Mesothelial cell of epicardium (in vitro differentiated cells): ENCODE data around the gene PPT1. TPM values are rescaled to one million over a fixed set of nuclear protein-coding genes. Genes with fewer than 3 reads are reported as not detected.
"Not testable (repeated sequence)": the region's sequence is repeated elsewhere in the genome, so short reads cannot be mapped to it uniquely, and the experiment has no call there.

ENCODE experiments used
- DNase-seq, 2 experiments: peaks; one replicate each; pipeline ENCODE4 v3.0.0; 2021; ENCODE audit warnings: low spot score in 2 of 2; ENCODE audit not compliant: unreplicated experiment in 2 of 2
- H3K27ac Mint-ChIP-seq: 2 replicates; pipeline ENCODE4 v1.8.0; 2021; ENCODE audit warnings: mixed read lengths
- H3K27me3 Mint-ChIP-seq: 2 replicates; pipeline ENCODE4 v1.8.0; 2021; ENCODE audit warnings: low read depth, mixed read lengths
- H3K36me3 Mint-ChIP-seq: 2 replicates; pipeline ENCODE4 v1.8.0; 2021; ENCODE audit warnings: mixed read lengths
- H3K4me1 Mint-ChIP-seq: 2 replicates; pipeline ENCODE4 v1.8.0; 2021; ENCODE audit warnings: mixed read lengths
- H3K4me3 Mint-ChIP-seq: 2 replicates; pipeline ENCODE4 v1.8.0; 2021; ENCODE audit warnings: mild to moderate bottlenecking, moderate library complexity, mixed read lengths
- H3K9me3 Mint-ChIP-seq: 2 replicates; pipeline ENCODE4 v1.8.0; 2021; ENCODE audit warnings: mixed read lengths
- total RNA-seq: library from RNA; stranded (reverse); gene quantifications from 3 replicates; pipeline ENCODE4 v1.2.1, GENCODE V29; 2021
- TF ChIP-seq, protein P1 (sequence below): fragments of 200-600 bp; sonication (generic); IDR thresholded peaks from one replicate; pipeline ENCODE4 v1.5.0; 2021; ENCODE audit warnings: antibody characterized with exemption; ENCODE audit not compliant: unreplicated experiment

The PPT1 gene
- total RNA-seq, 1 donor from 2014 or later, result 81.8 TPM

DNA sequence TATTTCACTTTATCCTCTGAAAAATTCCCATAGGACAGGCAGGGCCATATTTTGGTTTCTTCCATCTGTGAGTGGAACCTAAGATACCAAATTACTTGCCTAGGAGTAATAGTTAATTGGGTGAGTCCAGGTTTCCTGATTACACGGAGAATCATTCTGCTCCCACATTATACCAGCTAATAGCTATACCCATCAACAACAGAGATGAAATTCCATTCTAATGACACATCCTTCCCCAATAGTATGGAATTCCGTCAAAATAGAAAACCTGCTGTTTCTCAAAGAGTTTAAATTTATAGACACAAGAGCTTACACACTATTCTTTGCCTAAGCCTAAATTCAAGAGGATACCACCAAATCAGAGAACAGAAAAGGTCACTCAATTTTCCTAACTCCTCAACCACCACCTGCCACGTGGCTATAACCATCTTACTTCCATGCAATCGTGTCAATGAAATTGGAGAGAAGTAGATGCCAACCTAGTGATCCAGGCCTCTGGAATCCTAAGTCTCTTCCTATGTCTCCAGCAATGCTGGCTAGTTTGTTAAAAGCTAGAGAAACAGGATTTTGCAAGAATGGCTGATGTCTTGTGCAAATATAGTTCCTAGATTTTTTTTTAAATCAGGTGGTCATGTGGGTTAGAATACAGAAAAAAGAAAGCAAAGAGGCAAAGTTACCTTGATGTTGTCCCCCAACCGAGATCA is 6.2 kb downstream of the PPT1 start:
- H3K4me3 Mint-ChIP-seq, result no peak overlapping the region
- H3K27me3 Mint-ChIP-seq, result no peaks in the 10 kb centered on the region
- no peaks in the 10 kb centered on the region for H3K4me1 Mint-ChIP-seq
- H3K27ac Mint-ChIP-seq, result no peak overlapping the region
- TF ChIP-seq, protein P1, sequence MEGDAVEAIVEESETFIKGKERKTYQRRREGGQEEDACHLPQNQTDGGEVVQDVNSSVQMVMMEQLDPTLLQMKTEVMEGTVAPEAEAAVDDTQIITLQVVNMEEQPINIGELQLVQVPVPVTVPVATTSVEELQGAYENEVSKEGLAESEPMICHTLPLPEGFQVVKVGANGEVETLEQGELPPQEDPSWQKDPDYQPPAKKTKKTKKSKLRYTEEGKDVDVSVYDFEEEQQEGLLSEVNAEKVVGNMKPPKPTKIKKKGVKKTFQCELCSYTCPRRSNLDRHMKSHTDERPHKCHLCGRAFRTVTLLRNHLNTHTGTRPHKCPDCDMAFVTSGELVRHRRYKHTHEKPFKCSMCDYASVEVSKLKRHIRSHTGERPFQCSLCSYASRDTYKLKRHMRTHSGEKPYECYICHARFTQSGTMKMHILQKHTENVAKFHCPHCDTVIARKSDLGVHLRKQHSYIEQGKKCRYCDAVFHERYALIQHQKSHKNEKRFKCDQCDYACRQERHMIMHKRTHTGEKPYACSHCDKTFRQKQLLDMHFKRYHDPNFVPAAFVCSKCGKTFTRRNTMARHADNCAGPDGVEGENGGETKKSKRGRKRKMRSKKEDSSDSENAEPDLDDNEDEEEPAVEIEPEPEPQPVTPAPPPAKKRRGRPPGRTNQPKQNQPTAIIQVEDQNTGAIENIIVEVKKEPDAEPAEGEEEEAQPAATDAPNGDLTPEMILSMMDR, result no peak
- no peaks in the 10 kb centered on the region for H3K9me3 Mint-ChIP-seq
- H3K36me3 Mint-ChIP-seq, result peaks cover 33% of the 10 kb centered on the region
- no peak for DNase-seq

DNA sequence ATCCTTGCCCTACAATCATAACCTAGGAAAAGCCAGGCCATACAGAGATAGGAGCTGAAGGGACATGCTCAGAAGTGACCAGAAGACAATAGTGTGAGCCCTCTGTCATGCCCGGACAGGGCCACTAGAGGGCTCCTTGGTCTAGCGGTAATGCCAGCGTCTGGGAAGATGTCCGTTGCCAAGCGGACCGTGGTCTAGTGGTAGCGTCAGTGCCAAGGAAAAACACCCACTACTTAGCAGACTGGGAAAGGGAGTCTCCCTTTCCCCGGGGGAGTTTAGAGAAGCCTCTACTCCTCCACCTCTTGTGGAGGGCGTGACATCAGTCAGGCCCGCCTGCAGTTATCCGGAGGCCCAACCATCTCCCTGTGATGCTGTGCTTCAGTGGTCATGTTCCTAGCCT is 12.3 kb downstream of the PPT1 start:
- not testable (repeated sequence) for H3K27ac Mint-ChIP-seq
- TF ChIP-seq, protein P1, result peak; percentile 73

DNA sequence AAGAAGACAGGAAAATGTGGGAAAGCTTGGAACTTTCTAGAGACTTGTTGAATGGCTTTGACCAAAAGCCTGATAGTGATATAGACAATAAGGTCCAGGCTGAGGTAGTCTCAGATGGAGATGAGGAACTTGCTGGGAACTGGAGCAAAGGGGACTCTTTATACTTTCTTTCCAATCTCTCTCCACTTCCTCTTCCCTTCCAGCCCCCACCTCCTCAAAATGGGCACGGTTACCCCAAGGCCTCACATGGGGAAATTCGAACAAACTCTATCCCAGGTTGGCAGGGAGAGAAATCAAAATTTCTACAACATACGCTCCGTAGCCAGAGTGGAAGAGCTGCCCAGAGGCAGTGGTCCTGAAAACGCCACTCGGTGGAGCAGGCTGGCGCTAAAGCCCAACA is 15.2 kb downstream of the PPT1 start:
- Mint-ChIP-seq H3K9me3 (no peaks in the 10 kb centered on the region), H3K36me3 (peaks cover 34% of the 10 kb centered on the region), H3K27me3 (no peaks in the 10 kb centered on the region), H3K4me3 (no peak overlapping the region), H3K27ac (no peak overlapping the region), H3K4me1 (no peaks in the 10 kb centered on the region)
- TF ChIP-seq, protein P1, result no peak
- no peak for DNase-seq

More for the DNA sequence above, 12.3 kb downstream of the PPT1 start:
- H3K27me3 Mint-ChIP-seq, H3K4me1 Mint-ChIP-seq, H3K4me3 Mint-ChIP-seq, H3K9me3 Mint-ChIP-seq: not testable (repeated sequence)
- DNase-seq, result peak; percentile 43 to 77
- H3K36me3 Mint-ChIP-seq, result peaks cover 37% of the 10 kb centered on the region

DNA sequence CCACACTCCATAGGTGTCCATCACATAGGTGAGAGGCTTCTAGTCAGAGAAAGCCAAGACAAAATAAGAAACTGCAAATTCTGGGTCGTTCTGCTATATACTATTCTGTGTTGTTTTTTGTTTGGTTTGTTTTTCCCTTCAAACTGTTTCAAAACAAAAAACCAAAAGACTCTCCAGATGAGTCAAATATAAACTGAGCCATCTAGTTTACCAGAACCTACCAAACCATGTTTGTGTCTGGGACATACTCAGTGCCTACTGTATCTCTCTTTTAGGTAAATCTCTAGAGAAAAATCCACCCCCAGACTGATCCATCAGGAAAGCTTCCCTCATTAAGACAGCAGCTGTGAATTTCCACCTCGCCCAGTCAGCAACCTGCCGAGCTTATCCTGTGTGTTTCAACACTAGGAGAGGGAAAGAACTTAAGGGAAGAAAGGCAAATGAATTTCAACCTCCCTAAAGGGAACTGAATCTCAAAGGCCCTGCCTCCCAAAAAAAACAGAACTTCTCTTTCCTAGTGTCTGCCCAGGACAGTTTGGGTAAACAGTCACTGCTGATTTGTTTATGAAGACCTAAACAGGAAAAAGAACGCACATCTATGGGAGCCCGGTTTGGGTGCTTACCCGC is 17.2 kb downstream of the PPT1 start:
- no peak overlapping the region for H3K27ac Mint-ChIP-seq
- TF ChIP-seq, protein P1, result no peak

DNA sequence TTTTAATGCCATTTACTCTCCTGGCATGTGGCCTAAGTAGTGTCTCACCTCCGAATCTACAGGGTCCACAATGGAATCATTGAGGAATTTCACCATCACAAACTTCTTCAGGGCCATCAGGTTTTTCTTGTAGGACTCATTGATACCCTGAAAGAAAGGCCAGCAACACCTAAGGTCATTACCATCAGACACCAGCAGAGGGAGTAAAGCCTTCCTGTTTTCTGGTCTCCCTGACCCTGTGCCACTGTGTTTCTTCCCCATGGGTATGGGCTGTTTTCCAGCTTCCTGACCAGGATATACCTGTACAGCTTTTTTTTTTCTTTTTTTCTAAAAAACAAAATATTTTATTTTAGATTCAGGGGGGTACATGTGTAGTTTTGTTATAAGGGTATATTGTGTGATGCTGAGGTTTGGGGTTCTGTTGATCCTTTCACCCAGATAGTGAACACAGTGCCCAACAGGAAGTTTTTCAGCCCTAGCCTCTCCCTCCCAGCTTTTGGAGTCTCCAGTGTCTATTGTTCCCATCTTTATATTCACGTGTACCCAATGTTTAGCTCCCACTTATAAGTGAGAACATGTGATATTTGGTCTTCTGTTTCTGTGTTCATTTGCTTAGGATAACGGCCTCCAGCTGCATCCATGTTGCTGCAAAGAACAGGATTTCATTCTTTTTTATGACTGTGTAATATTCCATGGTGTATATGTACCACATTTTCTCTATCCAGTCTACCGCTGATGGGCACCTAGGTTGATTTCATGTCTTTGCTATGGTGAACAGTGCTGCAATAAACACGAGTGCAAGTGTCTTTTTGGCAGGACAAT is 18.3 kb downstream of the PPT1 start:
- Mint-ChIP-seq H3K4me3 (no peak overlapping the region), H3K27ac (no peak overlapping the region), H3K36me3 (peaks cover 30% of the 10 kb centered on the region), H3K9me3 (no peaks in the 10 kb centered on the region), H3K4me1 (no peaks in the 10 kb centered on the region), H3K27me3 (no peaks in the 10 kb centered on the region)
- DNase-seq, result peak in 1 of 2 experiments; percentile 47
- TF ChIP-seq, protein P1, result peak; percentile 72

More for the DNA sequence above, 17.2 kb downstream of the PPT1 start:
- no peak for DNase-seq
- no peaks in the 10 kb centered on the region for H3K4me1 Mint-ChIP-seq
- H3K36me3 Mint-ChIP-seq, result peaks cover 26% of the 10 kb centered on the region
- no peaks in the 10 kb centered on the region for H3K9me3 Mint-ChIP-seq
- H3K4me3 Mint-ChIP-seq, result no peak overlapping the region
- H3K27me3 Mint-ChIP-seq, result no peaks in the 10 kb centered on the region
